ENCODE measurements around the gene MCEE. TPM values are rescaled to one million over a fixed set of nuclear protein-coding genes. Genes with fewer than 3 reads are reported as not detected.
"Not testable (repeated sequence)": the region's sequence is repeated elsewhere in the genome, so short reads cannot be mapped to it uniquely, and the experiment has no call there.

Gene MCEE
- total and polyA plus RNA-seq, 11 donors: 23.8 to 36.8 (median 29.3) TPM

- intact Hi-C loops (cut with DNase I): no loop called here
- Histone ChIP-seq H3K4me1 (no peaks in the 10 kb centered on the region), H3K27ac (no peak overlapping the region), H3K36me3 (peaks cover 0 to 59% (median 30%) of the 10 kb centered on the region in 9 donors), H3K9me3 (no peaks in the 10 kb centered on the region), H3K4me3 (no peak overlapping the region), H3K27me3 (no peaks in the 10 kb centered on the region)
- TF ChIP-seq CTCF (IDR thresholded peaks at IDR 0.05) (no peak), POLR2A (IDR thresholded peaks at IDR 0.05) (no peak)
- DNase-seq: no peak
- ATAC-seq: no peak
- WGBS, 4 donors: 90 to 94% (median 91%) methylated on average over 2 of the region's 2 CpGs
Observed at GRCh38 chr2:71108091-71108490, 21.9 kb downstream of the MCEE start.

DNA sequence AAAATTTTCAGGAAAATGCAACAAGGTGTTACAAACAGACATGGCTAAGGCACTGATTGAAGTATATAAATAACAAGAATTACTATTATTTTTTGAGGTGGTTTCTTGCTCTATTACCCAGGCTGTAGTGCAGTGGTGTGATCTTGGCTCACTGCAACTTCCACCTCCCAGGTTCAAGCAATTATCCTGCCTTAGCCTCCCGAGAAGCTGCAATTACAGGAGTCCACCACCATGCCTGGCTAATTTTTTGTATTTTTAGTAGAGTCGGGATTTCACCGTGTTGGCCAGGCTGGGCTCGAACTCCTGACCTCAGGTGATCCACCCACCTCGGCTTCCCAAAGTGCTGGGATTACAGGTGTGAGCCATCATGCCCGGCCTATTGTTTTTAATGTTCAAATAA, 23.6 kb downstream of the MCEE start:
- WGBS, 4 donors: 84 to 90% (median 88%) methylated on average over 6 of the region's 6 CpGs
- TF ChIP-seq CTCF (IDR thresholded peaks at IDR 0.05): peak in 1 of 12 donors; percentile 15
- ATAC-seq; H3K9me3 ChIP-seq; intact Hi-C loops (cut with DNase I); H3K4me1 ChIP-seq; H3K27me3 ChIP-seq; H3K4me3 ChIP-seq; DNase-seq; H3K27ac ChIP-seq: not testable (repeated sequence)
- H3K36me3 ChIP-seq: peaks cover 0 to 44% (median 25%) of the 10 kb centered on the region in 9 donors

- Histone ChIP-seq H3K4me1 (no peaks in the 10 kb centered on the region), H3K9me3 (no peaks in the 10 kb centered on the region), H3K36me3 (peaks cover 0 to 19% (median 4%) of the 10 kb centered on the region in 9 donors), H3K27me3 (no peaks in the 10 kb centered on the region), H3K4me3 (no peak overlapping the region), H3K27ac (no peak overlapping the region)
- no peak for DNase-seq
- peak in 1 of 4 donors; percentile 27 for ATAC-seq
- intact Hi-C loops (cut with DNase I): no loop called here
- TF ChIP-seq CTCF (IDR thresholded peaks at IDR 0.05) (no peak), POLR2A (IDR thresholded peaks at IDR 0.05) (no peak)
- 89 to 99% (median 93%) methylated on average over 5 of the region's 5 CpGs for WGBS, 4 donors
Observed at GRCh38 chr2:71103809-71104208, 26.2 kb downstream of the MCEE start.

DNA sequence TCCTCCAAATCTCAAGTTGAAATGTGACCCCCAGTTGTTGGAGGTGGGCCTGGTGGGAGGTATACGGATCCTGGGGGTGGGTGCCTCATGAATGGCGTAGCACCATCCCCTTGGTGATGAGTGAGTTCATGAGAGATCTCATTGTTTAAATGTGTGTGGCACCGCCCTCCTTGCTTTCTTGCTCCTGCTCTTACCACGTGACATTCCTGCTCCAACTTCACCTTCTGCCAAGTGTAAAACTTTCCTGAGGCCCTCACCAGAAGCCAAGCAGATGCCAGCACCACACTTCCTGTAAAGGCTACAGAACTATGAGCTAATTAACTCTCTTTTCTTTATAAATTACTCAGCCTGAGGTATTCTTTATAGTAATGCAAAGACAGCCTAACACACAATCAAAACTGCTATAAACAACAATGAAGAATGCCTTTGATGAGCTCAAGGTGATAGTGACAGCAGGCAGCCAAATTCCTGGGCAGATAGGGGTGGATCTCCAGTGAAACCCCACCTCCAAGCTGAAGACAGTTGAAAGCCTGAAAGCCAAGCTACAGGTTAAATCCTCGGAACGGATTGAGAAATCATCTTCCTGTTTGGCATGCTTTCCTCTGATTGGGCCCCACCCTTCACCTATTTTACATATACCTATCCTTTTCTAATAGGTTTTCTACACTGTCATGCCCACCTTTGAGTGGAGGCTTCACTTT, 26.9 kb downstream of the MCEE start:
- DNase-seq: no peak
- intact Hi-C loops (cut with DNase I): no loop called here
- H3K27me3 ChIP-seq: no peaks in the 10 kb centered on the region
- no peaks in the 10 kb centered on the region for H3K4me1 ChIP-seq
- no peaks in the 10 kb centered on the region for H3K9me3 ChIP-seq
- TF ChIP-seq POLR2A (IDR thresholded peaks at IDR 0.05) (no peak), CTCF (IDR thresholded peaks at IDR 0.05) (no peak)
- no peak overlapping the region for H3K4me3 ChIP-seq
- no peak overlapping the region for H3K27ac ChIP-seq
- peaks cover 0 to 12% (median 2%) of the 10 kb centered on the region in 9 donors for H3K36me3 ChIP-seq
- 56 to 69% (median 64%) methylated on average over 6 of the region's 6 CpGs for WGBS, 4 donors
- ATAC-seq: no peak
